ENCODE measurements around the gene DHRS3.
"Not testable (repeated sequence)": the region's sequence is repeated elsewhere in the genome, so short reads cannot be mapped to it uniquely, and the experiment has no call there.

Gene DHRS3

DNA sequence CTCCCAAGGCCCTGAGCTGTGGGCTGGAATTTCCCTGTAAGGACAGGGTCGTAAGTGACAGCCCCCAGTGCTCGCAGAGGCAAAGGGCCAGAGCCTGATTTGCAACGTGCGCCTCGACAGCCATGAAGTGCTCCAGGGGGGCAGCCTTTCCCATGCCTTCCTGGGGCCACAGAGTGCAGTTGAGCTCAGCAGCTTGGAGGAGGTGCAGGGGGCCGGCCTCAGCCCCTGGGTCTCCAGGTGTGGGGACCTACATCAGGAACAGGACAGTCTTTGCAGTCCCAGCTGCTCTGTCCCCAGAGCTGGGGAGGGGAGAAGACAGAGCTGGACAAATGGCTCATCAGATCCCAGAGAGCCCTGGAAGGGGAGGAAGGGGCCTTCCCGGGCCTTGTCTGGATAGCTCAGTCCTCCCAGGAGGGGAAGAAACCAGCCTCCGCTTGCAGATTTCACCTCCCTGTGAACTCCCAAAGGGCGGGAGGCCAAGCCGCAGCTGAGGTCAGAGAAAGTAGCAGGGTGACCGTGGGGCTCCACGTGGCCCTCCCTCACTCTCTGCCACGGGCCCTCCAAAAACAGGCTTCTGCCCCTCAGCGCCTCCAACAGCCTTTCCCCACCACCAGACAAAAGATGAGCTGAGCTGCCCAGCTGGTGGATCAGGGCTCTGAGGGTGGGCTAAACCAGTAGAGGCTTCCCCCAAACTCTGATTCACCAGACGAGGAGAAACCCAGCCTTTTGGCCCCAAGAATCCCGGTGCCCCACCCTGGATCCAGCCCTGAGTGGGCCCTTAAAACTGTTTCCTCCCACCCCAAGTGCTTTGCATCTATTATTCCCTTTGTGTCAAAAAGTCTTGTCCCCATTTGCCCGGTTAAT, 76.5 kb downstream of the DHRS3 start:
- Mint-ChIP-seq H3K36me3 (peaks cover 13% of the 10 kb centered on the region), H3K27ac (no peak overlapping the region), H3K27me3 (peaks cover 11% of the 10 kb centered on the region), H3K4me3 (no peak overlapping the region), H3K4me1 (no peaks in the 10 kb centered on the region), H3K9me3 (peaks cover 8% of the 10 kb centered on the region)
- no peak for ATAC-seq

DNA sequence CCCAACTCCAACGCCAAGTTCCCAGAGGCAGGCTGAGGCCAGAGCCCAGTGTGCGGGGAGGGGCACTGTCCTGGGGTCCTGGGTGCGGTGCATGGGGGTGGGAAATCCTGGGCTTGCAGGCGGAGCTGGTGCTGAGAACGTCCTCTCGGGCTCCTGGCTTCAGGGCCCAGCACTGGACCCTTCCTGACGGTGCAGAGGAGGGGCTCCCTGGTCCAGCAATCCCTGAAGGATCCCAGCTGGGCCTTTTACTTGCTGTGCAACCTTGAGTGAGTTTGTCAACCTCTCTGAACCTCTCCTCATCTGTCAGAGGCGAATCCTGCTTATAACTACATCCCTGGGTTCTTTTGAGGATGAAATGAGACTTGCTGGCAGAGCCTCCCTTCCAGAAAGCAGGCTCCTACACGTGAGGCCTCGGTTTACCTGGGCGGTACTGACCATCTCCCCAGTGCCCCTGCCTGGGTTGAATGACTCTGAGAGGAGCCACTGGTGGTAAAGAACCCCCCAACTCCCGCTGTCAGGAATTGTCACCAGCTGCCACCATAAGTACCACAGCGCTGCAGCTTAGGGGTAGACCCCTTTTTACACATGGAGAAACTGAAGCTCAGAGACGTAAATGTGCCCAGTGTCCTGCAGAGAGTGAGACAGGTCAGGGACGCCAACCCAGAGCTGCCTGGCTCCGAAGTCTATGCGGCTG, 77.3 kb downstream of the DHRS3 start:
- Mint-ChIP-seq H3K4me3 (no peak overlapping the region), H3K27me3 (peaks cover 11% of the 10 kb centered on the region), H3K27ac (no peak overlapping the region), H3K4me1 (no peaks in the 10 kb centered on the region), H3K36me3 (peaks cover 18% of the 10 kb centered on the region), H3K9me3 (peaks cover 14% of the 10 kb centered on the region)
- ATAC-seq = no peak

DNA sequence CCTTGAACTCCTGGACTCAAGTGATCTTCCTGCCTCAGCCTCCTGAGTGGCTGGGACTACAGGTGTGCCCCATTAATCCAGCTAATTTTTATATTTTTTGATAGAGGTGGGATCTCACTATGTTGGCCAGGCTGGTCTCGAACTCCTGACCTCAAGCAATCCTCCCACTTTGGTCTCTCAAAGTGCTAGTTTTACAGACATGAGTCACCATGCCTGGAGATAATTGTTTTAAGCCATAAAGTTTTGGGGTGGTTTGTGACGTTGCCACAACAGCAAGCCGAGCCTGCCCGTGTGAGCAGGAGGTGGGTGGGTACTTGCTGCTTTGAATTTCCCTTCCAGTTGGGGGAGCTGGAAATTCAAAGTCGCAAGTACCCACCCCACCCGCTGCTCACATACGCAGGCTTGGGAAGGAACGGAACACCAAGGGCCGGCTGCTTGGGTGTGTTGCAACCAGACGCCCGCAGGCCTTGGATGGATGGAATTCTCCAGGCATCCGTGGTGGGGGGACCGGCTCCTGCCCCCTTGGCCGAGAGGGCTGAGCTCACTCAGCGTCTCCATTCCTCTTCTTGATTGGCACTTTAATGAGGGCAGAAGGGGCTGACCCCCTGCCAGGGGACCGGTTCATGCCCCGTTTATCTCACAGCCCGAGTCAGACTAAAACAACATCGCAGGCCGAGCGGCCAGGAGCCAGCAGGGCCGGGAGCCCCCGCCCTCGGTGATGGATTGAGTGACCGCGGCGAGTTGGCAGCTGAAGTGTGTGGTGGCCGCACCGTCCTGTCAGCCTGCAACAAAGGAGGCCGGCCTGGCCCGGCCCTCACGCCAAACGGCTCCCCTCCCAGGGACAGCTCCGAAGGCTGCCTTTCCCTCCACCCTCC, 78.1 kb downstream of the DHRS3 start:
- peaks cover 19% of the 10 kb centered on the region for H3K9me3 Mint-ChIP-seq
- ATAC-seq = peak; percentile 16
- no peaks in the 10 kb centered on the region for H3K4me1 Mint-ChIP-seq
- no peak overlapping the region for H3K4me3 Mint-ChIP-seq
- peaks cover 11% of the 10 kb centered on the region for H3K27me3 Mint-ChIP-seq
- H3K36me3 Mint-ChIP-seq = peaks cover 24% of the 10 kb centered on the region
- no peak overlapping the region for H3K27ac Mint-ChIP-seq

DNA sequence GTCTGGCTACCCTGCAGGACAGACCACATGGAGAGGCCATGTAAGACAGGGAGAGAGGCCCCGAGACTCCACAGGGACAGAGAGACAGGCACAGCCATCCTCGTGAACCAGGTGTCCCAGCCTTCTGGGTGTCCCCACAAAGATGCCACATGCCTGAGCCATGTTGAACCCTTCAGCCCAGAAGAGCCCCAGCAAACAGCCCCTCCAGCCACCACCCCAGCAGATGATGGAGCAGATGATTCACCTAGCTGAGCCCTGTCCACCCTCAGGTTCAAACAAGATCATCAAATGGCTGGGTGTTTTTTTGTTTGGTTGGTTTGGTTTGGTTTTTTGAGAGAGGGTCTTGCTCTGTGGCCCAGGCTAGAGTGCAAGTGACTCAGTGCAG, 78.7 kb downstream of the DHRS3 start:
- peaks cover 11% of the 10 kb centered on the region for H3K27me3 Mint-ChIP-seq
- no peak overlapping the region for H3K4me3 Mint-ChIP-seq
- H3K4me1 Mint-ChIP-seq = no peaks in the 10 kb centered on the region
- peaks cover 19% of the 10 kb centered on the region for H3K9me3 Mint-ChIP-seq
- H3K27ac Mint-ChIP-seq = no peak overlapping the region
- ATAC-seq = no peak
- H3K36me3 Mint-ChIP-seq = peaks cover 24% of the 10 kb centered on the region

DNA sequence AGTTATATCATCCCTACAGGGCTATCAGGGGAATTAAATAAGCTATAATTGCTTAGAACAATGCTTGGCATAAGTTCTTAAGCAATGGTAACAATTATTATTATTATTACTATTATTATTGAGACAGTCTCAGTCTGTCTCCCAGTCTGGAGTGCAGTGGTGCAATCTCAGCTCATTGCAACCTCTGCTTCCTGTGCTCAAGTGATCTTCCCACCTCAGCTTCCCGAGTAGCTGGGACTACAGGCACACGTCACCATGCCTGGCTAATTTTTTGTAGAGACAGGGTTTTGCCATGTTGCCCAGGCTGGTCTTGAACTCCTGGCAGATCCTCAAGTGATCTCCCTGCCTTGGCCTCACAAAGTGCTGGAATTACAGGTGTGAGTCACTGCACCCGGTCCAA, 79.5 kb downstream of the DHRS3 start:
- H3K36me3 Mint-ChIP-seq = peaks cover 24% of the 10 kb centered on the region
- not testable (repeated sequence) for H3K27ac Mint-ChIP-seq, ATAC-seq, H3K4me1 Mint-ChIP-seq, H3K4me3 Mint-ChIP-seq
- peaks cover 11% of the 10 kb centered on the region for H3K27me3 Mint-ChIP-seq
- peaks cover 19% of the 10 kb centered on the region for H3K9me3 Mint-ChIP-seq

DNA sequence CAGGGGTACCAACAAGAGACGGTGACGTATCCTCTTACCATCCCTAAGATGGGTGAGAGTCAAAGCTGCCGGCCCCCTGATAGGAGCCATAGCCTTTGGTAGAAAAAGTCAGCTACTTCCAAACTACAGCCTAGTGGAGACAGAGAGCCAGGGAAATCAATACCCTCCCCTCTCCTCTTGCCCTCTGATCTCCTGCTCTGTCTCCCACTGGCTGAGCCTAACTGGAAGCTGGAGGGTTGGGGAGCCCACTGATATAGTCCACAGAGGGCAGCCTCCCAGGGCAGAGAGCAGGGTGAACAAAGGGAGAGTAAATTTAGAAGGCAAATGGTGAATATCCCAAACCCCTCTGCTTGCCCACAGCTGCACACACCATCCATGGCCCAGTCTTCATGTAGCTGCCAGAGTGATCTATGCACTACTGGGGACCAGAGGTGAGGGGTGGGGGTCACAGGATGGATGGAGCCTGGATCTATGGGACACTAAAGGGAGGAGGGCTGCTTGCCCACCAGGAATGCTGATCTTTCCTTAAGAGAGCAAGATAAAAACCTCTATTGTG, 80.0 kb downstream of the DHRS3 start:
- Mint-ChIP-seq H3K9me3 (peaks cover 19% of the 10 kb centered on the region), H3K27me3 (peaks cover 11% of the 10 kb centered on the region), H3K4me3 (no peak overlapping the region), H3K36me3 (peaks cover 24% of the 10 kb centered on the region), H3K27ac (no peak overlapping the region), H3K4me1 (no peaks in the 10 kb centered on the region)
- ATAC-seq = no peak

DNA sequence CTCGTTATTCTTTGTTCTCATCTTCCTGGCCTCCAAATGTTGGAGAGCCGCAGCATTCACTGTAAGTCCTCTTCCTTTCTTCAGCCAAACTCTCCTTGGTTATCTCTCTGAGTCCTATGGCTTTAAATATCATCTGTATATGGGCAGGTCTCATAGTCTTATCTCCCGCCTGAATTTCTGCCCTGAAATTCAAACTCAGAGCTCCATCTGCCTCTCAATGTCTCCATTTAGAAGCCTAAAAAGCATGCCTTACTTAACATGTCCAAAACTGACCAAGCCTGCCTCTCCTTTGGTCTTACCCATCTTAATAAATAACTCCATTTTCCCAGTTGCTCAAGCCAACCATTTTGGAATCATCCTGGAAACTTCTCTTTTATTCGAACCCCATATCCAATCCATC, 80.7 kb downstream of the DHRS3 start:
- ATAC-seq = no peak
- H3K27me3 Mint-ChIP-seq = peaks cover 7% of the 10 kb centered on the region
- no peak overlapping the region for H3K4me3 Mint-ChIP-seq
- peaks cover 24% of the 10 kb centered on the region for H3K36me3 Mint-ChIP-seq
- H3K27ac Mint-ChIP-seq = no peak overlapping the region
- peaks cover 19% of the 10 kb centered on the region for H3K9me3 Mint-ChIP-seq
- H3K4me1 Mint-ChIP-seq = no peaks in the 10 kb centered on the region

DNA sequence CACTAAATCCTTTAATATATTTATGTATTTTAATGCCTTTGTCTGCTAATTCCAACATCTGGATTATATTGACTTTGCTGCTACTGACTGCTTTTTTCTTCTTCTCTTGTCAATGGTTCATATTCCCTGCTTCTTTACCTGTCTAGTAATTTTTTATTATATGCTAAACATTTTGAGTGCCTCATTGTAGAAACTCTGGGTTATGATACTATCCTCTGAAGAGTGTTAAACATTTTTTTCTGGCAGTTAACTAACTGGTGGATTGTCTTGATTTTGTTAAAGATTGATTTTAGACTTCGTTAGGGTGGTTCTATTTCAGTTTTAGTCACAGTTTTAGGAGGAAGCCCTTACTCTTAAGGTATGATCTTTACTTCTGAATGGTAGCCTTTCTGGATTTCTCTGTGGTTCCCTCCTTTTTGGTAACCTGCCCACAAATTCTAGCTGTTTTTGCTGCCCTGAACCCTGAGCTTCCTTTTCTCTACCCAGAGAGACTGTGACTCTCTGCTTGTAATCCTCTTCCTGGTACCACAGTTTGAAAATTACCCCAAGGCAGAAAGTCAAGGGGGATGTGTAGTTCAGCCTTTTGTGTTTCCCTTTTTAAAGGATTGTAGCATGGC, 81.9 kb downstream of the DHRS3 start:
- Mint-ChIP-seq H3K9me3 (peaks cover 19% of the 10 kb centered on the region), H3K36me3 (peaks cover 24% of the 10 kb centered on the region), H3K27ac (no peak overlapping the region), H3K4me3 (no peak overlapping the region), H3K4me1 (no peaks in the 10 kb centered on the region), H3K27me3 (no peaks in the 10 kb centered on the region)
- no peak for ATAC-seq

DNA sequence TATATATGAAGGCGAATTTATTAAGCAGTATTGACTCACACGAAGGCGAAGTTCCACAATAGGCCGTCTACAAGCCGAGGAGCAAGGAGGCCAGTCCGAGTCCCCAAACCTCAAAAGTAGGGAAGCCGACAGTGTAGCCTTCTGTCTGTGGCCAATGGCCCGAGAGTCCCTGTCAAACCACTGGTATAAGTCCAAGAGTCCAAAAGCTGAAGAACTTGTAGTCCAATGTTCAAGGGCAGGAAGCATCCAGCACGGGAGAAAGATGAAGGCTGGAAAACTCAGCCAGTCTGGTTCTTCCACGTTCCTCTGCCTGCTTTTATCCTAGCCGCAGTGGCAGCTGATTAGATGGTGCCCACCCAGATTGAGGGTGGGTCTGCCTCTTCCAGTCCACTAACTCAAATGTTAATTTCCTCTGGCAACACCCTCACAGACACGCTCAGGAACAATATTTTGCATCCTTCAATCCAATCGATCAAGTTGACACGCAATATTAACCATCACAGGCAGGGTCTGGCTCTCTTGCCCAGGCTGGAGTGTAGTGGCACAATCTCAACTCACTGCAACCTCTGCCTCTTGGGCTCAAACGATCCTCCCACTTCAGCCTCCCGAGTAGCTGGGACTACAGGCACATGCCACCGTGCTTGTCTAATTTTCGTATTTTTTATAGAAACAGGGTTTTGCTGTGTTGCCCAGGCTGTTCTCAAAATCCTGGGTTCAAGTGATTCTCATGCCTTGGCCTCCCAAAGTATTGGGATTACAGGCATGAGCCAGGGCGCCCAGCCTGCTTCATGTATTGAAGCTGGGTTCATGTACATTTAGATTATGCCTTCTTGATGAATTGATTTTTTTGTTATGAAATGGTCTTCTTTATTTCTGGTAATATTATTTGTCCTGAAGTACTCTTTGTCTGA, 85.3 kb downstream of the DHRS3 start:
- no peak overlapping the region for H3K4me3 Mint-ChIP-seq
- peaks cover 18% of the 10 kb centered on the region for H3K9me3 Mint-ChIP-seq
- no peaks in the 10 kb centered on the region for H3K27me3 Mint-ChIP-seq
- no peak overlapping the region for H3K27ac Mint-ChIP-seq
- peaks cover 21% of the 10 kb centered on the region for H3K36me3 Mint-ChIP-seq
- no peak for ATAC-seq
- no peaks in the 10 kb centered on the region for H3K4me1 Mint-ChIP-seq

DNA sequence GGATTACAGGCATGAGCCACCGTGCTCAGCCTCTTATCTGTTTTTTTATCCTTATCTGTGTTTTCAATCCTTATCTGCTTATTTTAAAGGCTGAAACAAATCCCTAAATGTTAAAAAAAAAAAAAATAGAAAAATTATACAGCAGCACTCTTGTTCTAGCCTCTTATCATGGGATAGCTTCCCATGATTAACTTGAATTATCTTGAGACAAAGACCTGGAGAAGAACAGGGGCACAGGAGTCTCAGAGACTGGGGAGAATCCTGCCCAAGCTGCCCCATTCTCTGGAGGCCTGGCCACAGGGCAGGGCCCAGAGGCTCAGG, 86.9 kb downstream of the DHRS3 start:
- Mint-ChIP-seq H3K4me1 (no peaks in the 10 kb centered on the region), H3K36me3 (peaks cover 7% of the 10 kb centered on the region), H3K9me3 (peaks cover 7% of the 10 kb centered on the region), H3K27me3 (no peaks in the 10 kb centered on the region), H3K27ac (no peak overlapping the region), H3K4me3 (no peak overlapping the region)
- ATAC-seq = no peak

DNA sequence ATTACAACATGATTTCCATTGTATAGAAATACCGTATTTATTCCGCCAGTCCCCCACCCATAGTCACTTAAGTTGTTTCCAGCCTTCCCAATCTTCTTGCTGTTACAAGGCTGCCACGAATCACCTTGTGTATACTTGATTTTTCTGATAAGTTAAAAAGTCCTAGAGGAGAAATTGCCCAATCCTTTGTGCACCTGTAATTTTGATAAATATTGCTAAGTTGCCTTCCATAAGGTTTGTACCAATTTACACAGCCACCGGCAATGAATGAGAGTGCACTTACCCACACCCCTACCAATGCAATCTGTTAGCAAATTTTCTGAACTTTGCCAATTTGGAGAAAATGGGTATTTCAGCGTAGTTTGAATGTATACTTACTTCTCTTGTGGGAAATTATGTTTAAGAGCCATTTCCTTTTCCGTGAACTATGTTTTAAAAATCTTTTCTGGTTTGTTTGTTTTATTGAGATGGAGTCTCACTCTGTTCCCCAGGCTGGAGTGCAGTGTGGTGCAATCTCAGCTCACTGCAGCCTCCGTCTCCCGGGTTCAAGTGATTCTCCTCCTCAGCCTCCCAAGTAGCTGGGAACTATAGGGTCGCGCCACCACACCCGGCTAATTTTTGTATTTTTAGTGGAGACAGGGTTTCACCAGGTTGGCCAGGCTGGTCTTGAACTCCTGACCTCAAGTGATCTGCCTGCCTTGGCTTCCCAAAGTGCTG, 87.4 kb downstream of the DHRS3 start:
- peaks cover 5% of the 10 kb centered on the region for H3K36me3 Mint-ChIP-seq
- no peak overlapping the region for H3K27ac Mint-ChIP-seq
- H3K9me3 Mint-ChIP-seq = peaks cover 5% of the 10 kb centered on the region
- H3K4me1 Mint-ChIP-seq = no peaks in the 10 kb centered on the region
- ATAC-seq = no peak
- no peaks in the 10 kb centered on the region for H3K27me3 Mint-ChIP-seq
- no peak overlapping the region for H3K4me3 Mint-ChIP-seq

DNA sequence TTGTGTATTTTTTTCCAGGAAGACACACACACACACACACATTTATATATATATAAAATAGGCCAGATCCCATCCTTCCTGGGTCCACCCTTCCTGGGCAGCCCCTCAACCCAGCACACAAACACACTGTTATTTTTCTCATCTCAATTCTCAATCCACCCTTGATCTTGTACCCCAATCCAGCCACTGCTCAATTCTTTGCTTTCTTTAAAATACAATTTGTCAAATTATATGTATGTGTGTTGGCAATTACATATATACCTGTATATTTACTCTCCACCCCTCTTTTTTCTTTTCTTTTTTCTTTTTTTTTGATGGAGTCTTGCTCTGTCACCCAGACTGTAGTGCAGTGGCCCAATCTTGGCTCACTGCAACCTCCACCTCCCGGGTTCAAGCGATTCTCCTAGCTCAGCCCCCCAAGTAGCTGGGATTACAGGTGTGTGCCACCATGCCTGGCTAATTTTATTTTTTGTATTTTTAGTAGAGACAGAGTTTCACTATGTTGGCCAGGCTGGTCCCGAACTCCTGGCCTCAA, 88.3 kb downstream of the DHRS3 start:
- Mint-ChIP-seq H3K4me1 (no peaks in the 10 kb centered on the region), H3K36me3 (no peaks in the 10 kb centered on the region), H3K27ac (no peak overlapping the region), H3K9me3 (no peaks in the 10 kb centered on the region), H3K4me3 (no peak overlapping the region), H3K27me3 (no peaks in the 10 kb centered on the region)
- no peak for ATAC-seq

DNA sequence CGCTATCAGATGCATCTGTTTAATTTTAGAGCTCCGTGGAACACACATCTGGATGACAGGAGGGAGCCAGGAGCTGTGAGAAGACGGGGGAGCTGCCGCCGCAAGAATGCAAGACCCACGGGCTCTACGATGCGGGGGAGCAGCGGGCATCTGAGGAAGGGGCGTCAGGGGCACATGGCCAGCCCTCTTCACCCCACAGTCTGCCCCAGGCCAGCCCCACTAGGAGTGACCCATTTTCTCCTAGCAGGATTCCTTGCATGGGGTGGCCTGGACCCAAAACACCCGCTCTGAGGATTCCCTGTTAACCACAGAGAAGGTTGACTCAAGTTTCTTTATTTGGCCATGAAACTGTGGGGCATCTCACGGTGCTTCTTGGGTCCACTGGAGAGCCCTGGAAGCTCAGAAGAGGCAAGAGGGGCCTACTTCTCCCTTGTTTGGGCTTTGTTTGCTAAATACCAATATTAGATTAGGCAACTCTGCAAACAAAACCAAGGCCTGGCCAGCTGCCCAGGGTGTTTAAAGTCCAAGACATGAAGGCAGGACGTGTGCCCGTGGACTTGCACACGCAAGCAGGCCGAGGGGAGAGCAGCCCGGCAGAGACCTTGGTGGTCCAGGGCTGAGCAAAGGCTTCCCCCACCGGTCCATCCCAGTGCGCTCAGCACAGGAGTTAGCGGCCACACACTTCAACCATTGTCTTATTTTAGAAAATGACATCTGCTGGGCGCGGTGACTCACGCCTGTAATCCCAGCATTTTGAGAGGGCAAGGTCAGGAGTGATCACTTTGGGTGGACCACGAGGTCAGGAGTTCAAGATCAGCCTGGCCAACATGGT, 89.8 kb downstream of the DHRS3 start:
- H3K4me1 Mint-ChIP-seq = no peaks in the 10 kb centered on the region
- no peaks in the 10 kb centered on the region for H3K9me3 Mint-ChIP-seq
- no peaks in the 10 kb centered on the region for H3K27me3 Mint-ChIP-seq
- H3K27ac Mint-ChIP-seq = no peak overlapping the region
- no peaks in the 10 kb centered on the region for H3K36me3 Mint-ChIP-seq
- H3K4me3 Mint-ChIP-seq = no peak overlapping the region
- no peak for ATAC-seq
